SK-N-SH (cell line): ENCODE data around the gene IQGAP1. TPM values are rescaled to one million over a fixed set of nuclear protein-coding genes. Genes with fewer than 3 reads are reported as not detected.

Experiments
- CTCF ChIA-PET: fragments of 300-600, 350-600 bp; formaldehyde crosslinking; extraction: SDS; loops from one replicate; lab custom pipeline; 2021; lab: Yijun Ruan, JAX
- POLR2A ChIA-PET: fragments of 350-600 bp; sonication (Branson Sonifier 250); formaldehyde crosslinking; extraction: SDS; loops from one replicate; lab custom pipeline; 2020; ENCODE audit warnings: antibody characterized with exemption, inconsistent platforms; lab: Yijun Ruan, JAX
- DNase-seq: peaks from one replicate; pipeline ENCODE4 v3.0.0; 2012
- H2AFZ ChIP-seq: fragments of 200-600 bp; sonication (generic); 2 replicates; pipeline ENCODE4 v1.8.1; 2016; ENCODE audit warnings: antibody characterized with exemption, mild to moderate bottlenecking, low read depth
- H3F3A ChIP-seq: fragments of 200-600 bp; sonication (generic); replicated peaks from 2 replicates; pipeline ENCODE3; 2016; ENCODE audit warnings: antibody characterized with exemption, mild to moderate bottlenecking; ENCODE audit not compliant: insufficient read depth
- H3K27ac ChIP-seq, 2 experiments: fragments of 200-500 bp in 1 of 2; fragments of 200-600 bp in 1 of 2; sonication (Bioruptor generic) in 1 of 2; sonication (generic), shearing (Covaris generic) in 1 of 2; 2 replicates each; pipeline versions ENCODE4 v1.5.1 to v1.6.1; 2014 to 2016; ENCODE audit warnings: low read depth in 2 of 2, inconsistent platforms in 1 of 2, low read length in 1 of 2, mild to moderate bottlenecking in 1 of 2, mixed read lengths in 1 of 2
- H3K27me3 ChIP-seq: fragments of 200-600 bp; sonication (generic), shearing (Covaris generic); 2 replicates; pipeline ENCODE4 v1.6.1; 2016; ENCODE audit warnings: mixed run types; ENCODE audit not compliant: insufficient read depth
- H3K36me3 ChIP-seq, 2 experiments: fragments of 200-500 bp in 1 of 2; fragments of 200-600 bp in 1 of 2; sonication (Bioruptor generic) in 1 of 2; sonication (generic) in 1 of 2; replicated peaks in 1 of 2; 2 replicates each; pipeline versions ENCODE3 to v1.5.1; 2014 to 2016; ENCODE audit warnings: low read length in 1 of 2, mild to moderate bottlenecking in 1 of 2; ENCODE audit not compliant: insufficient read depth in 2 of 2, control insufficient read depth in 1 of 2
- H3K4me1 ChIP-seq, 2 experiments: fragments of 200-500 bp in 1 of 2; fragments of 200-600 bp in 1 of 2; sonication (Bioruptor generic) in 1 of 2; sonication (generic), shearing (Covaris generic) in 1 of 2; 2 replicates each; pipeline versions ENCODE4 v1.5.1 to v1.6.1; 2014 to 2016; ENCODE audit warnings: low read depth in 1 of 2, low read length in 1 of 2, mixed run types in 1 of 2; ENCODE audit not compliant: insufficient read depth in 2 of 2, control insufficient read depth in 1 of 2
- H3K4me2 ChIP-seq: fragments of 200-600 bp; sonication (generic), shearing (Covaris generic); 2 replicates; pipeline ENCODE4 v1.6.1; 2017; ENCODE audit warnings: mixed run types
- H3K4me3 ChIP-seq, 2 experiments: fragments of 200-500 bp in 1 of 2; fragments of 200-600 bp in 1 of 2; sonication (Bioruptor generic) in 1 of 2; sonication (generic), shearing (Covaris generic) in 1 of 2; 2 replicates each; pipeline versions ENCODE4 v1.5.1 to v1.8.1; 2014 to 2016; ENCODE audit warnings: low read depth in 2 of 2, inconsistent platforms in 1 of 2, low read length in 1 of 2, mild to moderate bottlenecking in 1 of 2, mixed read lengths in 1 of 2, moderate library complexity in 1 of 2
- H3K79me2 ChIP-seq: fragments of 200-600 bp; sonication (generic); 2 replicates; pipeline ENCODE4 v1.8.1; 2017; ENCODE audit warnings: mild to moderate bottlenecking; ENCODE audit not compliant: insufficient read depth
- H3K9ac ChIP-seq: fragments of 200-600 bp; sonication (generic); 2 replicates; pipeline ENCODE4 v1.6.1; 2017; ENCODE audit warnings: mixed run types
- H3K9me2 ChIP-seq: fragments of 200-600 bp; sonication (generic); 2 replicates; pipeline ENCODE4 v1.6.1; 2017; ENCODE audit warnings: mixed run types
- H3K9me3 ChIP-seq: fragments of 200-600 bp; sonication (generic); 2 replicates; pipeline ENCODE4 v1.6.1; 2017; ENCODE audit warnings: mixed run types, mild to moderate bottlenecking, moderate library complexity
- H4K20me1 ChIP-seq: fragments of 200-600 bp; sonication (generic); 2 replicates; pipeline ENCODE4 v1.6.1; 2017; ENCODE audit warnings: mild to moderate bottlenecking, mixed run types; ENCODE audit not compliant: insufficient read depth
- CHD2 ChIP-seq: fragments of 150-350 bp; IDR thresholded peaks from 2 replicates; pipeline ENCODE4 v1.6.1; 2018; ENCODE audit warnings: low read length; ENCODE audit not compliant: partially characterized antibody
- ELF1 ChIP-seq: IDR thresholded peaks from 2 replicates; pipeline ENCODE4 v1.4.0; 2012
- EP300 ChIP-seq, 2 experiments: IDR thresholded peaks; 2 replicates each; pipeline versions ENCODE4 v1.4.0 to v1.6.1; 2012; ENCODE audit warnings: borderline replicate concordance in 1 of 2, low read depth in 1 of 2, low read length in 1 of 2
- FOSL2 ChIP-seq: IDR thresholded peaks from 2 replicates; pipeline ENCODE4 v1.4.0; 2012; ENCODE audit warnings: low read depth, mild to moderate bottlenecking, moderate library complexity, borderline replicate concordance
- GABPA ChIP-seq: IDR thresholded peaks from 2 replicates; pipeline ENCODE4 v1.4.0; 2012; ENCODE audit warnings: low read depth, mild to moderate bottlenecking
- JUND ChIP-seq: IDR thresholded peaks from 2 replicates; pipeline ENCODE4 v1.4.0; 2012
- MAX ChIP-seq: IDR thresholded peaks from 2 replicates; pipeline ENCODE4 v1.4.0; 2012; ENCODE audit warnings: low read depth
- MEF2A ChIP-seq: IDR thresholded peaks from 2 replicates; pipeline ENCODE4 v1.4.0; 2012; ENCODE audit warnings: low read depth, borderline replicate concordance
- NFIC ChIP-seq: IDR thresholded peaks from 2 replicates; pipeline ENCODE4 v1.4.0; 2012; ENCODE audit warnings: borderline replicate concordance
- NRF1 ChIP-seq: IDR thresholded peaks from 2 replicates; pipeline ENCODE4 v1.6.1; 2012; ENCODE audit warnings: low read depth, mild to moderate bottlenecking, low read length
- PBX3 ChIP-seq: IDR thresholded peaks from 2 replicates; pipeline ENCODE4; 2012
- POLR2AphosphoS5 ChIP-seq: IDR thresholded peaks from 2 replicates; pipeline ENCODE4 v1.6.1; 2012; ENCODE audit warnings: low read depth, low read length
- REST ChIP-seq: IDR thresholded peaks from 2 replicates; pipeline ENCODE4 v1.6.1; 2012; ENCODE audit warnings: mild to moderate bottlenecking, low read depth, low read length, moderate library complexity
- RFX5 ChIP-seq: IDR thresholded peaks from 2 replicates; pipeline ENCODE4 v1.6.1; 2012; ENCODE audit warnings: mild to moderate bottlenecking, improper control_type of control experiment, low read length
- SIN3A ChIP-seq: IDR thresholded peaks from 2 replicates; pipeline ENCODE4 v1.6.1; 2012; ENCODE audit warnings: low read depth, mild to moderate bottlenecking, low read length, moderate library complexity, borderline replicate concordance
- TCF12 ChIP-seq: IDR thresholded peaks from 2 replicates; pipeline ENCODE4 v1.4.0; 2012
- WGBS: methylation state at CpG from one replicate; pipeline ENCODE4 v1.1.6; 2017; ENCODE audit warnings: low lambda C conversion rate; 5-methylcytosine and 5-hydroxymethylcytosine counted together
- polyA plus RNA-seq, 3 experiments: library from polyadenylated mRNA; depleted of rRNA; stranded (reverse); fragments of >200 nt; gene quantifications; 2 replicates each; pipeline ENCODE4 v1.2.3, GENCODE V29; 2012

IQGAP1 gene
- polyA plus RNA-seq, 1 of the 3 experiments (the other 2 are of a cell fraction) = 56.5 TPM

- H3K9me3 ChIP-seq = no peaks in the 10 kb centered on the region
- POLR2A ChIA-PET = no interaction called here
- CTCF ChIA-PET = interaction anchor here (1.3 to 2.4 kb wide), 2 partner anchors 81 kb away, joined by 7 read pairs; no protein-coding TSS in a partner anchor
Observed at GRCh38 chr15:90400759-90401314, 12.8 kb downstream of the IQGAP1 start.

More at GRCh38 chr15:90400759-90401314, 12.8 kb downstream of the IQGAP1 start:
- Histone ChIP-seq H3K9ac (peak overlapping the region; percentile 66), H3K4me2 (peak overlapping the region; percentile 70), H2AFZ (no peak overlapping the region; the same call in 1 of the 2 replicates), H4K20me1 (peaks cover 61% of the 10 kb centered on the region), H3K36me3 (peaks cover 3 to 10% of the 10 kb centered on the region in 2 experiments), H3K4me3 (peak overlapping the region in 1 of 2 experiments; percentile 16; a peak in 2 of 4 replicates), H3K79me2 (peaks cover 98% of the 10 kb centered on the region), H3K9me2 (no peaks in the 10 kb centered on the region), H3F3A (peaks cover 56% of the 10 kb centered on the region), H3K27ac (peak overlapping the region; percentile 81 to 97), H3K27me3 (no peaks in the 10 kb centered on the region), H3K4me1 (peaks cover 12 to 46% of the 10 kb centered on the region in 2 experiments)
- peak; percentile 41 for DNase-seq
- no peak for TF ChIP-seq REST
- TF ChIP-seq JUND = peak; percentile 86
- TF ChIP-seq ELF1 = 0 out of 2 replicates have a peak, but pooled peaks have one; percentile 44
- TF ChIP-seq RFX5 = no peak
- peak; percentile 65; the same call in 1 of the 2 replicates for TF ChIP-seq TCF12
- TF ChIP-seq MEF2A = no peak
- TF ChIP-seq SIN3A = no peak
- TF ChIP-seq GABPA = peak; percentile 37; the same call in 1 of the 2 replicates
- TF ChIP-seq POLR2AphosphoS5 = peak; percentile 57; the same call in 1 of the 2 replicates
- TF ChIP-seq NFIC = peak; percentile 47; the same call in 1 of the 2 replicates
- TF ChIP-seq PBX3 = peak; percentile 72
- no peak for TF ChIP-seq CHD2
- no peak for TF ChIP-seq NRF1
- peak; percentile 84 for TF ChIP-seq FOSL2
- TF ChIP-seq EP300 (IDR thresholded peaks at IDR 0.05; ENCODE audit: borderline replicate concordance in 1 of 2, low read depth in 1 of 2, low read length in 1 of 2) = peak in 1 of 2 experiments; percentile 42; a peak in 1 of 4 replicates
- peak; percentile 34; the same call in 1 of the 2 replicates for TF ChIP-seq MAX
- WGBS = 24% methylated on average over 7 of the region's 7 CpGs
